HG03066 (cell line): ENCODE results near the gene MSH2.
"Not testable (repeated sequence)": the region's sequence is repeated elsewhere in the genome, so short reads cannot be mapped to it uniquely, and the experiment has no call there.

Experiments used
- ATAC-seq: cut with Tn5 transposase; IDR thresholded peaks from one replicate; pipeline ENCODE4 v1.9.1; 2021; ENCODE audit warnings: low read depth; ENCODE audit not compliant: unreplicated experiment

Gene MSH2

DNA sequence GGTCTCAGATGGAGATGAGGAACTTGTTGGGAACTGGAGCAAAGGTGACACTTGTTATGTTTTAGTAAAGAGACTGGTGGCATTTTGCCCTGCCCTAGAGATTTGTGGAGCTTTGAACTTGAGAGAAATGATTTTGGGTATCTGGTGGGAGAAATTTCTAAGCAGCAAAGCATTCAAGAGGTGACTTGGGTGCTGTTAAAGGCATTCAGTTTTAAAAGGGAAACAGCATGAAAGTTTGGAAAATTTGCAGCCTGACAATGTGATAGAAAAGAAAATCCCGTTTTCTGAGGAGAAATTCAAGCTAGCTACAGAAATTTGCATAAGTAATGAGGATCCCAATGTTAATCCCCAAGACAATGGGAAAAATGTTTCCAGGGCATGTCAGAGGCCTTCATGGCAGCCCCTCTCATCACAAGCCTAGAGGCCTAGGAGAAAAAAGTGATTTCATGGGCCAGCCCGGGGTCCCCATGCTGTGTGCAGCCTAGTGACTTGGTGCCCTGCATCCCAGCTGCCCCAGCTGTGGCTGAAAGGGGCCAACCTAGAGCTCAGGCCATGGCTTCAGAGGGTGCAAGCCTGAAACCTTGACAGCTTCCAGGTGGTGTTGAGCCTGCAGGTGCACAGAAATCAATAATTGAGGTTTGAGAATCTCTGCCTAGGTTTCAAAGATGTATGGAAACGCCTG lies 3.8 kb downstream of the MSH2 start:
- not testable (repeated sequence) for ATAC-seq

DNA sequence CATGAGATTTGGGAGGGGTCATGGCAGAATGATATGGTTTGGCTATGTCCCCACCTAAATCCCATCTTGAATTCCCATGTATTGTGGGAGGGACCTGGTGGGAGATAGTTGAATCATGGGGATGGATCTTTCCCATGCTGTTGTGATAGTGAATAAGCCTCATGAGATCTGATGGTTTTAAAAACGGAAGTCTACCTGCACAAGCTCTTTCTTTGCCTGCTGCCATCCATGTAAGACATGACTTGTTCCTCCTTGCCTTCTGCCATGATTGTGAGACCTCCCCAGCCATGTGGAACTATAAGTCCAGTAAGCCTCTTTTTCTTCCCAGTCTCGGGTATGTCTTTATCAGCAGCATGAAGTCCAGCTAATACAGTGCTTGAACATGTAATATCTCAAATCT lies 5.0 kb downstream of the MSH2 start:
- not testable (repeated sequence) for ATAC-seq

- no peak for ATAC-seq
Observed at GRCh38 chr2:47414682-47415458, 11.9 kb downstream of the MSH2 start.

DNA sequence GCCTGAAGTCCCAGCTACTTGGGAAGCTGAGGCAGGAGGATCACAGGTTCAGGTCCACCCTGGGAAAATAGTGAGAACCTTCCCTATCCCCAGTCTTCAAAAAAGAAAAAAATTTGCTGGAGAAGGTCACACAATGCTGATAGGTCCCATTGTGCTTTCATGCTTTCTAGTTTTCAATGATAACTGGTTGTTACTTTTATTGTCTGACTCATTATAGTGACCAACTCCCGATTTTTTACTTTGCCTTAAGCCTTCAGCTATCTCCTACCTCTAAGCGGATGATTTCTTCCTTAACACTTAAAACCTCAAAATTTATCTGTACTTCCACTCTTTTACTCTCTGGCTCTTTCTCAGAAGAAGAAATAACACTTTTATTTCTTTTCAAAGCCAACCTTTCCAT lies 17.3 kb downstream of the MSH2 start:
- no peak for ATAC-seq

DNA sequence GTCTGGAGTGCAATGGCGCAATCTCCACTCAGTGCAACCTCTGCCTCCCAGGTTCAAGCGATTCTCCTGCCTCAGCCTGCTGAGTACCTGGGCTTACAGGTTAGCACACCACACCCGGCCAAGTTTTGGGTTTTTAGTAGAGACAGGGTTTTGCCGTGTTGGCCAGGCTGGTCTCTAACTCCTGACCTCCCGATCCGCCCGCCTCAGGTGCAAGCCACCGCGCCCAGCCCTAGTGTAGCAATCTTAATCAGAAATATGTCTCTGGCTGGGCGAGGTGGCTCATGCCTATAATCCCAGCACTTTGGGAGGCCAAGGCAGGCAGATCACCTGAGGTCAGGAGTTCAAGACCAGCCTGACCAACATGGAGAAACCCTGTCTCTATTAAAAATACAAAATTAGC lies 17.7 kb downstream of the MSH2 start:
- ATAC-seq, result not testable (repeated sequence)

- ATAC-seq, result no peak
Observed at GRCh38 chr2:47422016-47422415, 19.1 kb downstream of the MSH2 start.

DNA sequence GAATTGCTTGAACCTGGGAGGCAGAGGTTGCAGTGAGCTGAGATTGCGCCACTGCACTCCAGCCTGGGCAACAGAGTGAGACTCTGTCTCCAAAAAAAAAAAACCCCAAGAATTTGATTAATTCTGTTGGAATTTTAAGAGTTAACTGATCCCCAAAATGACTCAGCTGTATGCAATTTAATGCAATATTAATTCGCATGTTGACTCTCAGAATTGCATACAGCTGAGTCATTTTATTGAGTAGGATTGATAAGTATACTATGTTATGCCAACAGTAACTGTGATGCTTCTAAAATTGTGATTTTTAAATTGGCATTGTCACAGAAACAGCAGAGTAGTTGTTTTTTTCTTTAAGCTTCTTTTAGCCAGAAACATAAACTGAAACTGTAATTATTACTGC lies 19.6 kb downstream of the MSH2 start:
- ATAC-seq, result no peak

DNA sequence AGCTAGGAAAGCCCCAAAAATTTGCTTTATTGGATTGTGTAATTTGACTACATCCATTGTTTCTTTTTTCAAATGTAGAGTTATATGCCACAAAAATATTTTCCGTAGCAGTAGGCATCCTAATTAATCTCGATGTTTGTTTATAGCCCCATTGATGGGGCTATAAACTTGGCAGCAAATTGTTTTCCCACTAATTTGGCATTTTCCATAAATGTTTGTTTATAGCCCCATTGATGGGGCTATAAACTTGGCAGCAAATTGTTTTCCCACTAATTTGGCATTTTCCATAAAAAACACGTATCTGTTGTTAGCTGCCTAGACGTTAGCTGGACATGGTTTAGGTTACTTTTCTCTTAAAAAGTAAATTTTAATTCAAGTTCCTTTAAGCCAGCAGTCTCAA lies 23.8 kb downstream of the MSH2 start:
- ATAC-seq, result no peak

DNA sequence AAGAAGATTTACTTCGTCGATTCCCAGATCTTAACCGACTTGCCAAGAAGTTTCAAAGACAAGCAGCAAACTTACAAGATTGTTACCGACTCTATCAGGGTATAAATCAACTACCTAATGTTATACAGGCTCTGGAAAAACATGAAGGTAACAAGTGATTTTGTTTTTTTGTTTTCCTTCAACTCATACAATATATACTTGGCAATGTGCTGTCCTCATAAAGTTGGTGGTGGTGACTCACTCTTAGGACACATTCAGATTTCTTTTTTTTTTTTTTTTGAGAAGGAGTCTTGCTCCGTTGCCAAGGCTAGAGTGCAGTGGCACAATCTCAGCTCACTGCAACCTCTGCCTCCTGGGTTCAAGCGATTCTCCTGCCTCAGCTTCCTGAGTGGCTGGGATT lies 26.8 kb downstream of the MSH2 start:
- ATAC-seq, result no peak

- ATAC-seq, result not testable (repeated sequence)
Observed at GRCh38 chr2:47433006-47433405, 30.1 kb downstream of the MSH2 start.

DNA sequence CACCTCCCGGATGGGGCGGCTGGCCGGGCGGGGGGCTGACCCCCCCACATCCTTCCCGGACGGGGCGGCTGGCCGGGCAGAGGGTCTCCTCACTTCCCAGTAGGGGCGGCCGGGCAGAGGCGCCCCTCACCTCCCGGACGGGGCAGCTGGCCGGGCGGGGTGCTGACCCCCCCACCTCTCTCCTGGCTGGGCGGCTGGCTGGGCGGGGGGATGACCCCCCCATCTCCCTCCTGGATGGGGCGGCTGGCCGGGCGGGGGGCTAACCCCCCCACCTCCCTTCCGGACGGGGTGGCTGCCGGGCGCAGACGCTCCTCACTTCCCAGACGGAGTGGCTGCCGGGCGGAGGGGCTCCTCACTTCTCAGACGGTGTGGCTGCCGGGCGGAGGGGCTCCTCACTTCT lies 30.5 kb downstream of the MSH2 start:
- ATAC-seq, result not testable (repeated sequence)

- no peak for ATAC-seq
Observed at GRCh38 chr2:47437287-47437686, 34.3 kb downstream of the MSH2 start.

GRCh38 chr2:47438106-47438505 lies 35.1 kb downstream of the MSH2 start:
- no peak for ATAC-seq

DNA sequence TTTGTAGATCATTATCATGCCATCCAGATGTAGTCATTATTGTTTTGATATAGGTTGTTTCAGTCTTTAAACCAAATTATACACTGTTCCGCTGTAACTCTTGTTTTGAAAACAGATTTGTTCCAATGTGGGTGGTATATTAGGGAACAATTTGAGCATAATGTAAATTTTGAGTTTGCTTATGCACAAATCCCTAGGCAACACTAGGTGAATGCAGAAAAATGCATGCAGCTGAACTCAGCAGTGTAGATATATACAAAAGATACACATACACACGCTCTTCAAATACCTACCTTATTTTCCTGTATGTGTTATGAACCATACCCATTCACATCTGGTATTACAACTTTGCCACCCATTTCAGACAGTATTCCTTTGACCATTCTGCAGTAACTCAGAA lies 35.8 kb downstream of the MSH2 start:
- no peak for ATAC-seq

DNA sequence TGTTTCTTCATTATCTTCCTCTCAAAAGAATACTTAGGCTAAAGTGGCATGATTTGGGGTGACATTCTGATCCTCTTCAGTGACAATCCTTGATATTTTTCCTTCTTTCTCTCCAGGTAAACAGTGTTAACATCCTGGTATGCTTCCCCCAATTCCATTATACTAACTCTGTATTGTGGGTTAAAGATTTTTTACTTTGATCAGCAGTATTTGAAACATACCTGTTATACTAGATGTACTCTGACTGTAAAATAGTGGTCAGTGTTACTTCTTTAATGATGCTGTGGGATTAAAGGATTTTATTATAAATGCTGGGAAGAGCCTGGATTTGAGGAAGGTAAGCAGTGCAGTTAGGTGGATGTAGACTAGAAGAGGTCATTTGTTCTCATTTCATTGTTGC lies 48.8 kb downstream of the MSH2 start:
- no peak for ATAC-seq

DNA sequence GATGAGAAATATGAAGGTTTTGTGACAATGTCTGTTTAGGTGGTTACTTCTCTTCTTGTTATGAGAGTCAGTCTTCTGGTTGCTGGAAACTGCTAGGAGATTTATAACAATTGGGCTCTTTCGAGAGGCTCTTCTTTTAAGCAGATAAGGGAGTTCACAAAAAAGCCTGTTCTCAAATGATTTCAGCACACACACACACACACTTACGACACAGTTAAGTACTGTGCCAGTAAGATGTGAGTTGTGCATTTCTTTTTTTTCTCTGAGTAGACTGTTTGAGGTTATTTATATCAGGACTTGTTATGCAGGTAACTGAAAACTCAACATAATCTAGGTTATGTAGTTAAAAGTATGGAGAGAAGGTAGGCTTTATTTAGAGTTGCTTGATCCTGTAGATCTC lies 49.8 kb downstream of the MSH2 start:
- ATAC-seq, result no peak

GRCh38 chr2:47454818-47455217 lies 51.9 kb downstream of the MSH2 start:
- ATAC-seq, result not testable (repeated sequence)

DNA sequence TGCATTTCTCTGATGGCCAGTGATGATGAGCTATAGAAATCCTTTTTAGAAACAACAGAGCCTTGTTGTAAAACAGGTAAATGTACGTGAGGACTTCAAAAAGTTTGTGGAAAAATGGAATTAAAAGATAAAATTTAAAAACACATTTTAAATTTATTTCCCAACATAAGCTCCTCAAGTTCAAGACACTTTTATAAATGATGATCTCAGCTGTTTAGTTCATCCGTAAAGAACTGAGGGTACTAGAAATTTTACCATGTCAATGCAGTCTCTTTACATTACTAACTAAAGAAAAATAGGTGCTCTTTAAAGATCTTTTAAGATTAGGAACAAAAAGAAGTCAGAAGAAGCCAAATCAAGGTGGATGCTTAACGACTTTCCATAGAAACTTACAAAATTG lies 52.5 kb downstream of the MSH2 start:
- ATAC-seq, result no peak

DNA sequence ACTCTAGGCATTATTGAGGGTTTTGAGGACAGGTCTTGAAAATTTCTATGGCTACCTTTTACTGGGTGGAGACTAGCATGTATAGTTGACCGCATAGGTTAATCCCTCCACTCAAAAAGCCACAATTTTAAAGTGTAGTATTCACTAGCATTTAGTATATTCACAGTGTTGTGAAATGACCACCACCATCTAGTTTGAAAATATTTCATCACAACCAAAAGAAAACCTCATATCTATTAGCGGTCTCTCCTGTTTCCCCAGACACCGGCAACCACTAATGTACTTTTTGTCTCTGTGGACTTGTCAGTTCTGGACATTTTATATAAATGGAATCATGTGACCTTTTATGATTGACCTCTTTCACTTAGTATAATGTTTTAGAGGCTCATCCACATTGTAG lies 53.9 kb downstream of the MSH2 start:
- ATAC-seq, result no peak

GRCh38 chr2:47457268-47457667 lies 54.3 kb downstream of the MSH2 start:
- no peak for ATAC-seq

DNA sequence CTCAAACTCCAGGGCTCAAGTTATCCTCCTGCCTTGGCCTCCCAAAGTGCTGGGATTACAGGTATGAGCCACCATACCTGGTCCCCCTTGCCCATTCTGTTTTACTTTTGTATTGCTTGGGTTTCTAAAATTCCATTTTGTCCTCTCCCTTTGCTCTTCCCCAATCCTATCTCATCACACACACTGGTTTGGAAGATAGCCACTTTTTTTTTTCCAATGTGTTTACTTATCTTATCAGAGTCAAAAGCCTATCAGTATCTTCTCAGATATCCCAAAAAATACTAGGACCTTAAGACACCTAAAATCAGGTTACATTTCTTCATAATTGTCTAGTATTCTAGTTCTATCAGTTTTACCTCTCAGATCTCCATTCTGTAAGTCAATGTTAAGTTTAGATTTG lies 56.1 kb downstream of the MSH2 start:
- ATAC-seq, result no peak

DNA sequence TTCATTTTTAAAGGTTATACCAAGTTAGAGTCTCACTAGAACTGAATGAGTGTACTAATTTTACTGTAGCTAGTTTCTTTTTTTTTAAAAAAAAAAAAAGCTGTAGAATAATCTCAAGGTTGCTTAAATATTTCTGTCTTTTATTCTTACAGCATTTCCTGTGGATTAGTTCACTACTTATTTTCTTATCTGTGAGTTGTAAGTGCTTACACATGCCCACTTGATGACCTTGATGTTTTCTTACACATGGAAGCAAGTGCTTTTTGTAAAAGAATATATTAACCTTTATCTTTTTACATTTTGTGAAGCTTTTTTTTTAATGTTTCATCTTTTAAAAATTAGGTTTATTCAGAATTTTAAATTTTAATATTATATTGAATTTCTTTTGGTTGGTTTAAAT lies 57.8 kb downstream of the MSH2 start:
- ATAC-seq, result no peak
